Measurements from ENCODE around the gene NANS. TPM values are rescaled to one million over a fixed set of nuclear protein-coding genes. Genes with fewer than 3 reads are reported as not detected.
A peak's percentile ranks its signal among the peaks of the same experiment; 100 is the strongest.

NANS gene
- total RNA-seq, 4 donors from 2014 or later, result 35.2 to 74.4 (median 44.6) TPM

GRCh38 chr9:98009936-98010335, 46.6 kb upstream of the NANS start:
- Histone ChIP-seq H3K36me3 (peaks cover 2 to 93% (median 33%) of the 10 kb centered on the region in 3 donors), H3K4me3 (no peak overlapping the region), H3K9me3 (no peaks in the 10 kb centered on the region), H3K27me3 (no peaks in the 10 kb centered on the region), H3K4me1 (peaks cover 0 to 20% (median 5%) of the 10 kb centered on the region in 4 donors), H3K27ac (peak overlapping the region in 2 of 4 donors; percentile 20 to 32)
- DNase-seq (ENCODE audit: low spot score in 2 of 2), result no peak
- TF ChIP-seq POLR2A (IDR thresholded peaks at IDR 0.05), result no peak
- peak in 1 of 2 donors; percentile 77 for TF ChIP-seq EP300 (IDR thresholded peaks at IDR 0.05)
- 27 to 32% methylated on average over 1 of the region's 1 CpG for WGBS, 2 donors

DNA sequence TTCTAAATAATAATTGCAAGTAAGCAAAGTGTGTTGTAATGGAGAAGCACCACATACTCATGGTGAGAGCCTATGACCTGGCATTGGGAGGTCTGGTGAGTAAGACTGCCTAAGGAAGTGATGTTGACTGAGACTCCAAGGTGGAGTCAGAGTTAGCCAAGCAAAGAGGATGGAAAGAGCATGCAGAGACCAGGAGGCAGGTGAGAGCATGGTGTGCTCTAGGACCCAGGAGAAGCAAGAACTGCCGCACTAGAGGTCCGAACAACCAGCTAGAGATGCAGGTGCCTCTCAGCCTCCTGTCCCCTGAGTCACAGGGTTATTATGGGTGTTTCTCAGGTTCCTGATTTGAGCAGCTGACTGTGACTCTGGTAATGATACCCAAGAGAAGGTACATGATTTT, 46.1 kb upstream of the NANS start:
- TF ChIP-seq EP300 (IDR thresholded peaks at IDR 0.05), result no peak
- TF ChIP-seq POLR2A (IDR thresholded peaks at IDR 0.05), result no peak
- TF ChIP-seq CTCF (IDR thresholded peaks at IDR 0.05), result no peak
- peaks cover 0 to 20% (median 5%) of the 10 kb centered on the region in 4 donors for H3K4me1 ChIP-seq
- peak overlapping the region in 3 of 4 donors; percentile 9 to 32 (median 20) for H3K27ac ChIP-seq
- 20 to 28% methylated on average over 2 of the region's 2 CpGs for WGBS, 2 donors
- H3K9me3 ChIP-seq, result no peaks in the 10 kb centered on the region
- H3K36me3 ChIP-seq, result peaks cover 2 to 93% (median 28%) of the 10 kb centered on the region in 3 donors
- no peak for DNase-seq (ENCODE audit: low spot score in 2 of 2)
- H3K4me3 ChIP-seq, result no peak overlapping the region
- no peaks in the 10 kb centered on the region for H3K27me3 ChIP-seq

DNA sequence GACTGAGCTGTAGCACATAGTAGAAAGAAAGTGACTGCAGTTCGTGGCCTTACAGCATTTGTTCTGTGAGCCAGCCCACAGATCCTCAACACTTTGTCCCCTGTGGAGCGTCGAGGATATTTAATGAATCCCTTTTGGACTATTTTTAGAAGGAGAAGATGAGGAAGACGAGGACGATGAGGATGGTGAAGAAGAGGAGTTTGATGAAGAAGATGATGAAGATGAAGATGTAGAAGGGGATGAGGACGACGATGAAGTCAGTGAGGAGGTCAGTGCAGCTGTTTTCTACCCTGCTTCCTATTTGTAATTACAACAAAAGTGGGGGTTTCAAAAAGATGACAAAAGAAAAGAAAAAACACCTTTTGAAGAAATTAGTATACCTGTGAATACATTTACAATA, 45.4 kb upstream of the NANS start:
- TF ChIP-seq CTCF (IDR thresholded peaks at IDR 0.05) (no peak), EP300 (IDR thresholded peaks at IDR 0.05) (no peak), POLR2A (IDR thresholded peaks at IDR 0.05) (no peak)
- H3K9me3 ChIP-seq, result no peaks in the 10 kb centered on the region
- H3K36me3 ChIP-seq, result peaks cover 3 to 93% (median 23%) of the 10 kb centered on the region in 3 donors
- H3K27me3 ChIP-seq, result no peaks in the 10 kb centered on the region
- H3K27ac ChIP-seq, result no peak overlapping the region
- H3K4me1 ChIP-seq, result peaks cover 0 to 20% (median 5%) of the 10 kb centered on the region in 4 donors
- H3K4me3 ChIP-seq, result no peak overlapping the region
- WGBS, 2 donors, result 85 to 90% methylated on average over 7 of the region's 7 CpGs
- DNase-seq (ENCODE audit: low spot score in 2 of 2), result no peak

- no peak overlapping the region for H3K4me3 ChIP-seq
- 87 to 88% methylated on average over 4 of the region's 4 CpGs for WGBS, 2 donors
- peaks cover 3 to 100% (median 26%) of the 10 kb centered on the region in 3 donors for H3K36me3 ChIP-seq
Measured at GRCh38 chr9:98016137-98016680, 40.3 kb upstream of the NANS start.

GRCh38 chr9:98017306-98017705, 39.2 kb upstream of the NANS start:
- peaks cover 3 to 98% (median 24%) of the 10 kb centered on the region in 3 donors for H3K36me3 ChIP-seq
- no peaks in the 10 kb centered on the region for H3K4me1 ChIP-seq
- H3K4me3 ChIP-seq, result no peak overlapping the region
- no peaks in the 10 kb centered on the region for H3K9me3 ChIP-seq
- WGBS, 2 donors, result 82 to 87% methylated on average over 1 of the region's 1 CpG
- TF ChIP-seq EP300 (IDR thresholded peaks at IDR 0.05) (no peak), POLR2A (IDR thresholded peaks at IDR 0.05) (no peak), CTCF (IDR thresholded peaks at IDR 0.05) (no peak)
- no peak for DNase-seq (ENCODE audit: low spot score in 2 of 2)
- no peak overlapping the region for H3K27ac ChIP-seq
- H3K27me3 ChIP-seq, result no peaks in the 10 kb centered on the region

More at GRCh38 chr9:98016137-98016680, 40.3 kb upstream of the NANS start:
- TF ChIP-seq CTCF (IDR thresholded peaks at IDR 0.05) (no peak), EP300 (IDR thresholded peaks at IDR 0.05) (no peak), POLR2A (IDR thresholded peaks at IDR 0.05) (no peak)
- Histone ChIP-seq H3K4me1 (no peaks in the 10 kb centered on the region), H3K27me3 (no peaks in the 10 kb centered on the region), H3K9me3 (no peaks in the 10 kb centered on the region), H3K27ac (no peak overlapping the region)
- DNase-seq (ENCODE audit: low spot score in 2 of 2), result no peak

Measured in tibial nerve (tissue), 4 donors.